GM19328 (cell line): ENCODE results near the gene PSMC6.
"Not testable (repeated sequence)": the region's sequence is repeated elsewhere in the genome, so short reads cannot be mapped to it uniquely, and the experiment has no call there.

ENCODE experiments used
- ATAC-seq: cut with Tn5 transposase; IDR thresholded peaks from one replicate; pipeline ENCODE4 v1.9.1; 2021; ENCODE audit warnings: mild to moderate bottlenecking, moderate library complexity; ENCODE audit not compliant: unreplicated experiment

Gene PSMC6

DNA sequence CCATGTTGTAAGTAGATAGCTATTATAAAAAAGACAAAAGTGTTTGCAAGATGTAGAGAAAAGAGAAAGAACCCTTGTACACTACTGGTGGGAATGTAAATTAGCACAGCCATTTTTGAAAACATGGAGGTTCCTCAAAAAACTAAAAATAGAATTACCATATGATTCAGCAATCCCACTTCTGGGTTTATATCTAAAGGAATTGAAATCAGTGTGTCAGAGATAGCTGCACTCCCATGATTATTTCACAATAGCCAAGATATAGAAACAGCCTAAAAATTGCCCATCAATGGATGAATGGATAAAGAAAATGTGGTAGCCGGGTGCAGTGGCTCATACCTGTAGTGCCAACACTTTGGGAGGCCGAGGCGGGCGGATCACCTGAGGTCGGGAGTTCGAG is 9.2 kb downstream of the PSMC6 start:
- no peak for ATAC-seq

DNA sequence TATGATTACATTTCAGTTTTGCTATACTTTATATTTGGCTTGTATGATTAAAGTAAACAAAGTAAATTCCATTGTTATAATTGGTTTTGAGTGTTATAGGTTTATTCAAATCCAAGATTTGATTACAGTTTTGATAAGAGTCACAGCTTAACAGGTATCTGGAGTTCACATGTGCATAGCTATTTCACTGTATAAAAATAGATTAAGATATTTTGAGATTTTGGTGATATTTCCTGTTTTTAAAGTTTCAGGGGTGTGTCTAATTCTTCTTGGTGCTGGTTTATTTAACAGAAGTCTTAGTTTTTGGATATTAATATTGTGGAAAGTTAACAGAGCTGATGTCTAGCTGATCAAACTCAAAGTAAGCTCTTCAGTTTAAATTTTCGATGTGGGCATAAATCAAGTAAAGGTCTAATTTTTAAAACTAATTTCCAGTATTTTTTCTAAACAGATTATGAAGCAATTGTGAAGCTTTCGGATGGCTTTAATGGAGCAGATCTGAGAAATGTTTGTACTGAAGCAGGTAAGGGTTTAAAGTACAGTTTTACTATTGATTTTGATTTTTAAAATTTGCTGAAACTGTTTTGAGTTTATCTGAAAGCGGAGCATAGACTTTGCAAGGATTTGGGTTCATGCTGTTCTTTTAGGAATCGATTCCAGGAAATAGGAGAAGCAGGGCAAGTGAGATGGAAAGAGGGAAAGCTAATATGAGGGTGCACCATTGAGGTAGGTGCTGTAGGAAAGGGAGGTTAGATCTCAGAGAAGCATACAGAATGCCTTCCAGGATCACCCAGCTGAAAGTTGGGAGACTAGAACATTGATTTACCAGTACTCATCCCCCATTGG is 16.7 kb downstream of the PSMC6 start:
- no peak for ATAC-seq

DNA sequence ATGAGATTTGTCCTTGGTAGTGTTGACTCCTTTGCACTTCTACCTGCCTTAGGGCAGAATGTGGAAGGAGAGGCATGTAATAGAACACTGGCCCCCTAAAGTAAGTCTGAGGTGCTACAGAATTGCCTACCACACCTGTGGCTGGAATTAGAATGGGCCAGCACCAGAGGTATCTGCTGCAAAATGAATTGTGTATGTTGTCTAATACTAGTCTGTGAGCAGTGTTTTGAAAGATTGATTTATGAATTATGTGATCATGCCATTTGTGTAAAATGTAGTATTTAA is 17.3 kb downstream of the PSMC6 start:
- no peak for ATAC-seq

DNA sequence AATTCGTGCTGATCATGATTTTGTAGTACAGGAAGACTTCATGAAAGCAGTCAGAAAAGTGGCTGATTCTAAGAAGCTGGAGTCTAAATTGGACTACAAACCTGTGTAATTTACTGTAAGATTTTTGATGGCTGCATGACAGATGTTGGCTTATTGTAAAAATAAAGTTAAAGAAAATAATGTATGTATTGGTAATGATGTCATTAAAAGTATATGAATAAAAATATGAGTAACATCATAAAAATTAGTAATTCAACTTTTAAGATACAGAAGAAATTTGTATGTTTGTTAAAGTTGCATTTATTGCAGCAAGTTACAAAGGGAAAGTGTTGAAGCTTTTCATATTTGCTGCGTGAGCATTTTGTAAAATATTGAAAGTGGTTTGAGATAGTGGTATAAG is 20.5 kb downstream of the PSMC6 start:
- ATAC-seq: not testable (repeated sequence)

DNA sequence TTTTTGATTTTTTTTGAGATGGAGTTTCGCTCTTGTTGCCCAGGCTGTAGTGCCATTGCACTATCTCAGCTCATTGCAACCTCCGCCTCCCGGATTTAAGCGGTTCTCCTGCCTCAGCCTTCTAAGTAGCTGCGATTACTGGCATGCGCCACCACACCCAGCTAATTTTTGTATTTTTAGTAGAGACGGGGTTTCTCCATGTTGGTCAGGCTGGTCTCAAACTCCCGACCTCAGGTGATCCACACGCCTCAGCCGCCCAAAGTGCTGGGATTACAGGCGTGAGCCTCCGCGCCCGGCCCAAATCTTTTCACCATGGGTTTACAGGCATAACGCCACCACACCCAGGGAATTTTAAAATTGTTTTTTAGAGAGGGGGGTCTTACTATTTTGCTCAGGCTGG is 22.0 kb downstream of the PSMC6 start:
- ATAC-seq: not testable (repeated sequence)

DNA sequence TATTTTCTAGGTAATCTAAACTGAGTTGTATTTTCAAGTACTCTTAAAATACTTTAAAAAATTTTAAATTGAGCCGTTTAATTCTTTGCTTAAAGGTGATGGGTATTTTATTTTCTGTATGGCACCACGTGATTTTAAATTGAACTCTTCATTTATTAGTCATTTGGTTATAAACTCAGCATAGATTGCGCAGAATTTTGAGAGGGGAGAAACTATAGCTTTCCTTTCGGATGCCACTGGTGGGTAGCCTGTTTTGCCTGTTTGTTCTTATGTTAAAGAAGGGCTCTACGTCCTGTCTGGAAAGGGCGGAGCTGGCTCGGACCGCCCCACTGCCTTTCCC is 22.6 kb downstream of the PSMC6 start:
- ATAC-seq: no peak

DNA sequence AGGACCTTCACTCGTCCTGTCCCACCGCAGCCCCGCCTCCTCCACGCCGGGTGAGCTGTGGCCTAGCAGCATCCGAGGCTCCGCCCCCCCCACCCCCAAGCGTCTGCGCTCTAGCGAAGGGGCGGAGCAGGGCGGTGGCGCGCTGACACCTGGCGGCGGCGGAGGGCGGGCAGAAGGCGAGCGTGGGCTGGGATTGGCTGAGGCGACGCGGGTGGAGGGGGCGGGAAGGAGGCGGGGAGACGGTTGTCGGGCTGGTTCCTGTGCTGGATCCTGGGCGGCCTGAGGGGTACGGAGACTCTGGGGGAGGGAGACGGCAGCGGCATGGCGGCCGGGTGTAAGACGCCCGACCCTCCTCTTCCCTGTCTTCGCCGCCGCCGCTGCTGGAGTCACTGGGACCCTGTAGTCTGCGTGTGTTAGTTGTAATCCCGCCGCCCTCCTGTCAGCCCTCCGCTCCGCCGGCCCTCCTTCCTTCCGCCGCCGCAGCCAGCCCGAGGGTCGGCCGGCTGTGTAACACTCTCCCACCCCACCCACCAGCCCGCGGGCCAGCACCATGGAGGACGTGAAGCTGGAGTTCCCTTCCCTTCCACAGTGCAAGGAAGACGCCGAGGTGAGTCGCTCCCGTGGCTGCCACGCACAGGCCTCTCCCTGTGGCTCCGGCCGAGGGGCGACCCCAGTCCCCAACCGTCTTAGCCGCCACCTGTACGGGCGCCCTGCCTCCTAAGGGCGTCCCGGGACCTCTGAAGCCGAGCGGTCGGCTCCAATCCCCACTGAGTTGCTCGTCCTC is 23.1 kb downstream of the PSMC6 start, which contains the start of gene STYX:
Gene STYX, plus strand, starts transcription at position 242 of the 784 bp plus-strand sequence. Its CDS starts 309 bp downstream, at position 551.
- peak; percentile 95 for ATAC-seq

DNA sequence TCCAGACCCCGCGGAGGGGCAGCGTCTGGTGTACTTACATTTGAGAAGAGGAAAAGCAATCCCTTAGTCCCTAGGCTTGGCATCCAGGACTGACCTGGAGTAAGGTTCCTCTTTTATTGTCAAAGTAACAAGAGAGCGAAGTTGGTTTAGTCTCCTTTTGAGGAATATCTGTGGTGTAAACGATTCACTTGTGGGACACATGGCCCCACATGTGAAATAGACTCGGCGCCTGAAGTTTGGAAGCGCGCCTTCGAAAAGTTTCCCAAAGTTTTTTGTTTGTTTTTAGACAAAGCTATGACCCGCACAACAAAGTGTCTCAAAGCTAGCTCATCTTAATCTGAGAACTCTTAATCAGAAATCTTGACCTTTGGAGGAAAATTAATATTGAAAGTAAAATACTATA is 23.7 kb downstream of the PSMC6 start:
- ATAC-seq: no peak

DNA sequence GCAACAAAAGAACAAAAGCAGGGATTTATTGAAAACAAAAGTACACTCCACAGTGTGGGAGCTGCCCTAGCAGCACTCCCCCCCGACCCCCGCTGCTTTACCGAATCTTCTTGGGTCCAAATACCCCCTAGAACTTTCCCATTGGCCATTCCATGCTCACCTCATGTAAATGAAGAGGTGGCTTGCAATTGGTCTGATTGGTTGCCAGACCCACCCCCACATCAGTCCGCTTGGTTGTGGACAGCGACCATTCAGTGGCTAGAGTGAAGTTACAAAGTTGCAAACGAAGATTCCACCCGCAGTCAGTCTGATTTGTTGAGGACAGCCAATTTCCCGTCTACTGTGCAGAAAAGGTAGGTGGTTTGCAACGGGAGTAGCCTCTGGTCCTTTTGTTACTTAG is 26.8 kb downstream of the PSMC6 start:
- no peak for ATAC-seq

DNA sequence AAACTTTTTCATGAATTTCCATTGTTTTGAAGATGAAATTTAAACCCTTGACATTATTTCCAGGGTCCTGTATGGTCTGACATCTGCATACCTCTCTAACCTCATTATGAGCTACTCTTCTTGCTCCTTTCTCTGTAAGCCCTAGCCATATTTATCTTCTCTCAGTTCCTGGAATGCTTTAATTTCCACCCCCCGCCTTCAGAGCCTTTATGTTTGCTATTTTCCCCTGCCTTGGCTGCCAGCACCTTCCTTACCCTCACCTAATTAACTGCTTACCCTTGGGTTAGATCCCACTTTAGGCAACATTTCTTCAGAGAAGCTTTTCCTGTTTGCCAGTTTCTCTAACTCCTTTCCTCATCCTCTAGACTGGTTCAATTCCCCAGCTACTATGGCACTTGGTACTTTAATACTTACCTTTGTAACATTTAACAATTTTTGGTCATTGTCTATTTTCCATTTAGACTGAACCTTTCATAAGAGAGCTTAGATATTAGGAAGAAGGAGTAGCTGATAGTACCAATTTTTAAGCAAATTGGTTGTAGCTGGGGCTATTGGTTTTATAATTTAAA is 29.0 kb downstream of the PSMC6 start:
- ATAC-seq: no peak

DNA sequence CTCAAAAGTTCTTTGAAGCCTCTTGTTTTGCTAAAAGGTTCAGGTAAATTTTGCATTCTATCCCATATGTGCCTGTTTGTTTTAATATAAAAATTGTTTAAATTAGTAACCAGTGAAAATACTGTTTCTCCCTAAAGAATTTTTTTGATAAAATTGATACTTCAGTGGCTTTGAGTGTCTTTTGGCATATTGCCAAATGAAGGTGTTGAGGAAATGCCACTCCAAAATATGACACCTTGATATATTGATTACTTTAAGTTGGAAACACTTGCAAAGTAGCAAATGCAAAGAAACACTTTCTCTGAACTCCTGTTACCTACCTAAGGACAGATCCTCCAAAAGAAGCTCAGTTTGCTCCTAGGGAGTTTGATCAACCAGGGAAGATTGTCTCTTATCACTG is 31.4 kb downstream of the PSMC6 start:
- no peak for ATAC-seq

DNA sequence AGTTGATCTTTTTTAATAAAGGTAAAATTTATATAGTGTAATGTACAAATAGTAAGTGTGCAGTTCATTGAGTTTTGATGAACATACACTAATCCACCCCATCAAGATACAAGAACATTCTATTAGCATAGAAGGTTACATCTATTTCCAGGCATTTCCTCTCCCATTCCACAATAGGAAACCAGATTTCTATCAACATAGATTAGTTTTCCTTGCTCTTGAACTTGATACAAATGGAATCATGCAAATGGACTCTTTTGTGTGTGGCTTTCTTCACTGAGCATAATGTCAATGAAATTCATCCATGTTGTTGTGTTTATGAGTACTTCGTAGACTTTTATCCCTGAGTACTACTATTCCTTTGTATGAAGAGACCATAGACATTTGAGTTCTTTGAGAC is 33.8 kb downstream of the PSMC6 start:
- ATAC-seq: no peak

DNA sequence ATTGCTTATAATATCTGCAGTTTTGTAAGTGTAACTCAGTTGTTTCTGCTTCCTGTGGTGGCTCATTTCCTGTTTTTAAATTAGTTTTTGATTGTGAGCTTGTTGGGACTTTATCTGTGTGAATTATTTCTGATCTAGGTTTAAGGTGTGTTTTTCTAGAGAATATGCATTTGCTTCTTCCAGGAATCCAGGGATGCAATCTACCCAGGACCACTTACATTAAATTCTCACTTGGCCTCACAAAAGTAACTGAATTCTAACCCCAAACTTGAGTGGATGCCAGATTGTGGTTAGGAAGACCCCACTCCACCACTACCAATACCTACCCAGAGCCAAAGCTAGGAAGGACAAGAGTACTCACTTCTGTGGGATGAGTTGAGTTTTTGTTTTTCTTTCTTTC is 34.9 kb downstream of the PSMC6 start:
- ATAC-seq: peak; percentile 15

DNA sequence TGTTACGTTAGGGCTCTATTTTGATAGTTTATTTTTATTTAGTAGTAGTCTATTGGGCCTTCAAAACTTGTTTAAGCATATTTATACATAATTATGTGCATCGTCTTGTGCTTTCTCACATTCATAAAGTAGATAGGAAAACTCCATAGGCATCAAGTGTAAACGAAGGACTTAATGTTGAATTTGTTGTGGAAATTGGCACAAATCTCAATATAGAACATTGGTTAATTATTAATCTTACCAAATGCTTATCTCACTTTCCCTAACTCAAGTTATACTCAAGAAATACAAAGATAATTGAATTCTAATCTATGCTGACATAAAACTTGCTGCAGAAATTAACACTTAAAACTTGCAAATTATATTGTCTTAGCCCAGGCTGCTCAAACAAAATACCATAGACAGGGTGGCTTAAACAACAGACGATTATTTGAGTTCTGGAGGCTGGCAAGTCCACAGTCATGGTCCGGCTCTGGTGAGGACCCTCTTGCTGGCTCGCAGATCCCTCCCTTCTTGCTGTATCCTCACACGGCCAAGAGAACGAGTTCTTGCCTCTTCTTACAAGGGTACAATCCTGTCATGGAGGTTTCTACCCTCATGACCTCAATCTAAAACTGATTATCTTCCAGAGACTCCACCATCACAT is 41.8 kb downstream of the PSMC6 start:
- ATAC-seq: no peak

DNA sequence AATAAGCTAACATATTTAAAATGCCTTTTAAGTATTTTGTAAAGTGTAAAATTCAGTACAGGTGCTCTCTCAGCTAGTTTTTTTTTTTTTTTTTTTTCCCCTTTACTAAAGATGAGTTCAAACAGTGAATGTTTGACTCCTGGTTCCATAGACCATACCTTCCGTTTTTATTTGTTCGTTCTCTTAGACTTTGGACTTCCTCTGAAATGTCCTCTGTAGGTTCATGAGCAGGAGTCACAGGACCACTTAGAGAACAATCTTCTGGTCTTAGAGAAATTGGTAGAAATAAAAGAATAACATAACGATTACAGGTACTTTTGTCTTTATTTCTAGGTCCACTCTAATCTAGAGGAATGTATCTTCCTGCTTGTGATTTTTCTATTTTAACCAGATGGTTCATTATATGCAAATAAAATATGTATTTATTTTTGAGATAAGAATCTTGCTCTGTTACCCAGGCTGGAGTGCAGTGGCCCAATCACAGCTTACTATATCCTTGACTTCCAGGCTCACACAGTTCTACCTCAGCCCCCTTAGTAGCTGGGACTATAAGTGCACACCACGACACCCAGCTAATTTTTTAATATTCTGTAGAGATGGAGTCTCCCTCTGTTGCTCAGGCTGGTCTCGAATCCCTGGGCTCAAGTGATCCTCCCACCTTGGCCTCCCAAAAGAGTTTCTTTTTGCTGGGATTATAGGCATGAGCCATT is 48.8 kb downstream of the PSMC6 start:
- ATAC-seq: no peak

DNA sequence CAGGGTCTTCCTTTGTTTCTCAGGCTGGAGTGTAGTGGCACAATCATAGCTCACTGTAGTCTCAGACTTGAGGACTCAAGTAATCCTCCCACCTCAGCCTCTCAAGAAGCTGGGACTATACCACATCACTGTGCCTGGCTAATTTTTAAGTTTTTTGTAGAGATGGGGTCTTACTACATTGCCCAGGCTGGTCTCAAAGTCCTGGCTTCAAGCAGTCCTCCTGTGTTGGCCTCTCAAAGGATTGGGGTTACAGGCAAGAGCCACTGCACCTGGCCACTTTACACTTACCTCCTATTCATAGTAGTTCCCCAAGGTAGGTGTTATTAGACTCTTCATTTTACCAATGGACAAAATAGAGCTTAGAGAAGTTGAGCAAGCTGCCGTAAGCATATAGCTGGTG is 52.1 kb downstream of the PSMC6 start:
- no peak for ATAC-seq

DNA sequence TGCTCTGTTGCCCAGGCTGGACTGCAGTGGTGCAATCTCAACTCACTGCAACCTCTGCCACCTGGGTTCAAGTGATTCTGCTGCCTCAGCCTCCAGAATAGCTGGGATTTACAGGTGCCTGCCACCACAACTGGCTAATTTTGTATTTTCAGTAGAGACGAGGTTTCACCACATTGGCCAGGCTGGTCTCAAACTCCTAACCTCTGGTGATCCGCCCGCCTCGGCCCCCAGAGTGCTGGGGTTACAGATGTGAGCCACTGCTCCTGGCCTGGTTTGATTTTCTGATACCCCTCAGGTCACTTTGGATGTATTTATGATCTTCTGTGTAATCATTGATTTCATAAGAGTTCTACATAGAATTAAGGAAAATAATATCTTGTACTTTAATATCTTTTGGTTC is 55.9 kb downstream of the PSMC6 start:
- not testable (repeated sequence) for ATAC-seq

DNA sequence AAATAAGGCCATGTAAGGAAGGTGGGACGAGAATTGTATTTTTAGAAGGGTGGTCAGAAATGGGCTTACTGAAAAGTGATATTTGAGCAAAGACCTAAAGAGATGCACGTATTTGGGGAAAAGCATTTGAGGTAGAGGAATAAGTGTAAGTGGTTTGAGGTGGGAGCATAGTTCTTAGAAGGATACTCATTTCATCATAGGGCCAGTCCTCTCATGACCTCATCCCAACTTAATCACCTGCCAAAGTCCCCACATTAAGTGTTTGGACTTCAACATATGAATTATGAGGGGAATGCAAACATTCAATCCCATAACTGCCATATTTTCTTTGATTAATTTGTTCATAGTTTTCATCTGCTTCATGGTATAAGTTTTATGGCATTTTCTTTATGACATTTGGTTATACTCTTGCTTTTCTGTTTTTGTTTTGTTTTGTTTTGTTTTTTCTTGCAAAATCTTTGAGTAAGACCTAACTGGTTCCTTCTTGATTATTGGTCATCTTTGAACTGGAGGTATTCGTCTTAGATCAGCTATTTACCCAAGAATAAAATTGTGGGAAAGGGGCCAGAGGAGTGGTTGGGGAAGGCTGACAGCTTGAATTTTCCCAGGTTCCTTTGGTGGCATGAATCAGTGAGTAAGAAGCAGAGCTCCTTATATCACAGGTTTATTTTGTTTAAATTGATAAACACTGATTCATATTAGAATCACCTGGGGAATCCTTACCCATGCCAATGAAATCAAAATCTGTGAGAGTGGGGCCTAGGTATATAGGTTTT is 60.2 kb downstream of the PSMC6 start:
- no peak for ATAC-seq

DNA sequence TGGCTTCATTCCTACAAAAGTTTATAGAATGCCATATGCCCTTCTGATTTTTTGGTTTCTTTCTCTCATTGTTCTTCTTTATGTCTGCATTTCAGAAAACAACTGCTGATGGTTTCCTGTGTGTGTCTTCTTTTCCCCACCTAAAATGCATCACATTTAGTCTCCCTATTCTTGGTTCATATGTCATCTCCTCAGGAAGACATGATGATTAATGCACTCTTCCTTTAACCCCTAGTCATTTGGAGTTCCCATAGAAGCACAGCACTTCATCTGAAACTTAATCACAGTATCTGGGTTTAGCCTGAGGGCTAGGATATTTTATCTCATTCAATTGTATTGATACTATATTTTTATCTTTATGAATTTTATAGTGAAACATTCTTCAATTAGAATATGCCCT is 62.9 kb downstream of the PSMC6 start:
- ATAC-seq: no peak

DNA sequence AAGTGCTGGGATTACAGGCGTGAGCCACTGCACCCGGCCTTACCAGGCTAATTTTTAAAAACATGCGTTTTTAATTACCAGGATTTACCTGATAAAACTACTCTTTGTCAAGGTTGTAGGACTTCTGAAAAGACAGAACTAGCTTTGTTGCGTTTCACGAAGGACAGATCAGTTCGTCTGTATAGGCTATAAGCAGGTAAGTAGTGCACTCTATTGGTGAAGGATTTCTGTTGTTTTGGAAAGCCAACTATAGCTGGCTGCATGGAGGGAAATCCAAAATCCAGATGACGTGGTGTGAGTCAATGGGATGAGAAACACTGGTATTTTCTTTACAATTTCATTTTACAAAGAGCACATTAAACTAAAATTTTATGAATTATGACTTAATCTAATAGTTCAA is 69.8 kb downstream of the PSMC6 start:
- ATAC-seq: no peak
